ENCODE data around the gene HSPA4L. TPM values are rescaled to one million over a fixed set of nuclear protein-coding genes. Genes with fewer than 3 reads are reported as not detected.
A peak's percentile ranks its signal among the peaks of the same experiment; 100 is the strongest.

The HSPA4L gene
- polyA plus RNA-seq (2013, experiment 1 of 2) = 2.4 TPM
- 2.9 TPM for polyA plus RNA-seq (2013, experiment 2 of 2)

- Histone ChIP-seq H3K9ac (ENCODE audit: low read depth, low read length) (peak within 1 kb of the TSS; percentile 83), H3K9me3 (ENCODE audit: insufficient read depth, low read depth, low read length) (no peaks in the 10 kb centered on the region), H3K4me3 (ENCODE audit: low read length) (peak within 1 kb of the TSS; percentile 68), H3K27ac (ENCODE audit: low read depth, low read length) (no peak within 1 kb of the TSS; the same call in 1 of the 2 replicates), H3K27me3 (ENCODE audit: insufficient read depth, low read length) (peaks cover 50% of the 10 kb centered on the region), H3K36me3 (ENCODE audit: insufficient read depth, low read length) (no peaks in the 10 kb centered on the region), H3K4me1 (ENCODE audit: insufficient read depth, low read length) (no peaks in the 10 kb centered on the region; the same call in 1 of the 2 replicates)
- under 1% methylated on average over 63 of the region's 63 CpGs for WGBS
Measured at GRCh38 chr4:127782275-127783025, at the start of gene HSPA4L. TSS of gene HSPA4L (plus strand) at chr4:127782322. CDS start at chr4:127782551, 229 bp downstream.

GRCh38 chr4:127732623-127733328 is 49.3 kb upstream of the HSPA4L start:
- H3K36me3 ChIP-seq (ENCODE audit: insufficient read depth, low read length) = no peaks in the 10 kb centered on the region
- no peak overlapping the region for H3K27ac ChIP-seq (ENCODE audit: low read depth, low read length)
- no peak overlapping the region for H3K4me3 ChIP-seq (ENCODE audit: low read length)
- H3K27me3 ChIP-seq (ENCODE audit: insufficient read depth, low read length) = no peaks in the 10 kb centered on the region
- no peaks in the 10 kb centered on the region for H3K4me1 ChIP-seq (ENCODE audit: insufficient read depth, low read length)
- H3K9ac ChIP-seq (ENCODE audit: low read depth, low read length) = no peak overlapping the region
- no peaks in the 10 kb centered on the region for H3K9me3 ChIP-seq (ENCODE audit: insufficient read depth, low read depth, low read length)
- 32% methylated on average over 5 of the region's 8 CpGs for WGBS

GRCh38 chr4:127734976-127735375 is 47.1 kb upstream of the HSPA4L start:
- H3K27ac ChIP-seq (ENCODE audit: low read depth, low read length) = no peak overlapping the region
- H3K4me3 ChIP-seq (ENCODE audit: low read length) = no peak overlapping the region
- no peaks in the 10 kb centered on the region for H3K27me3 ChIP-seq (ENCODE audit: insufficient read depth, low read length)
- no peak overlapping the region for H3K9ac ChIP-seq (ENCODE audit: low read depth, low read length)
- no peaks in the 10 kb centered on the region for H3K9me3 ChIP-seq (ENCODE audit: insufficient read depth, low read depth, low read length)
- no peaks in the 10 kb centered on the region for H3K36me3 ChIP-seq (ENCODE audit: insufficient read depth, low read length)
- H3K4me1 ChIP-seq (ENCODE audit: insufficient read depth, low read length) = no peaks in the 10 kb centered on the region
- WGBS = 92% methylated on average over 2 of the region's 2 CpGs

GRCh38 chr4:127737295-127737694 is 44.8 kb upstream of the HSPA4L start:
- no peak overlapping the region for H3K27ac ChIP-seq (ENCODE audit: low read depth, low read length)
- no peaks in the 10 kb centered on the region for H3K9me3 ChIP-seq (ENCODE audit: insufficient read depth, low read depth, low read length)
- no peaks in the 10 kb centered on the region for H3K36me3 ChIP-seq (ENCODE audit: insufficient read depth, low read length)
- H3K4me3 ChIP-seq (ENCODE audit: low read length) = no peak overlapping the region
- WGBS = 89% methylated on average over 4 of the region's 4 CpGs
- no peak overlapping the region for H3K9ac ChIP-seq (ENCODE audit: low read depth, low read length)
- H3K27me3 ChIP-seq (ENCODE audit: insufficient read depth, low read length) = no peaks in the 10 kb centered on the region
- no peaks in the 10 kb centered on the region for H3K4me1 ChIP-seq (ENCODE audit: insufficient read depth, low read length)

GRCh38 chr4:127741247-127741646 is 40.9 kb upstream of the HSPA4L start:
- H3K4me1 ChIP-seq (ENCODE audit: insufficient read depth, low read length) = no peaks in the 10 kb centered on the region
- H3K9me3 ChIP-seq (ENCODE audit: insufficient read depth, low read depth, low read length) = no peaks in the 10 kb centered on the region
- H3K4me3 ChIP-seq (ENCODE audit: low read length) = no peak overlapping the region
- 100% methylated on average over 1 of the region's 1 CpG for WGBS
- H3K9ac ChIP-seq (ENCODE audit: low read depth, low read length) = no peak overlapping the region
- no peaks in the 10 kb centered on the region for H3K27me3 ChIP-seq (ENCODE audit: insufficient read depth, low read length)
- no peak overlapping the region for H3K27ac ChIP-seq (ENCODE audit: low read depth, low read length)
- no peaks in the 10 kb centered on the region for H3K36me3 ChIP-seq (ENCODE audit: insufficient read depth, low read length)

- H3K9me3 ChIP-seq (ENCODE audit: insufficient read depth, low read depth, low read length) = peaks cover 18% of the 10 kb centered on the region; the same call in 1 of the 2 replicates
- 95% methylated on average over 4 of the region's 4 CpGs for WGBS
- H3K9ac ChIP-seq (ENCODE audit: low read depth, low read length) = no peak overlapping the region
- no peak overlapping the region for H3K4me3 ChIP-seq (ENCODE audit: low read length)
- no peaks in the 10 kb centered on the region for H3K27me3 ChIP-seq (ENCODE audit: insufficient read depth, low read length)
- no peaks in the 10 kb centered on the region for H3K36me3 ChIP-seq (ENCODE audit: insufficient read depth, low read length)
- no peaks in the 10 kb centered on the region for H3K4me1 ChIP-seq (ENCODE audit: insufficient read depth, low read length)
- H3K27ac ChIP-seq (ENCODE audit: low read depth, low read length) = no peak overlapping the region
Measured at GRCh38 chr4:127747883-127748282, 34.2 kb upstream of the HSPA4L start.

GRCh38 chr4:127748957-127749356 is 33.2 kb upstream of the HSPA4L start:
- H3K4me1 ChIP-seq (ENCODE audit: insufficient read depth, low read length) = no peaks in the 10 kb centered on the region
- H3K9me3 ChIP-seq (ENCODE audit: insufficient read depth, low read depth, low read length) = peaks cover 18% of the 10 kb centered on the region; the same call in 1 of the 2 replicates
- no peak overlapping the region for H3K27ac ChIP-seq (ENCODE audit: low read depth, low read length)
- WGBS = 100% methylated on average over 2 of the region's 2 CpGs
- H3K9ac ChIP-seq (ENCODE audit: low read depth, low read length) = no peak overlapping the region
- H3K27me3 ChIP-seq (ENCODE audit: insufficient read depth, low read length) = no peaks in the 10 kb centered on the region
- H3K36me3 ChIP-seq (ENCODE audit: insufficient read depth, low read length) = no peaks in the 10 kb centered on the region
- H3K4me3 ChIP-seq (ENCODE audit: low read length) = no peak overlapping the region

GRCh38 chr4:127756906-127757305 is 25.2 kb upstream of the HSPA4L start:
- H3K9me3 ChIP-seq (ENCODE audit: insufficient read depth, low read depth, low read length) = no peaks in the 10 kb centered on the region
- H3K4me1 ChIP-seq (ENCODE audit: insufficient read depth, low read length) = no peaks in the 10 kb centered on the region
- no peaks in the 10 kb centered on the region for H3K36me3 ChIP-seq (ENCODE audit: insufficient read depth, low read length)
- H3K27me3 ChIP-seq (ENCODE audit: insufficient read depth, low read length) = no peaks in the 10 kb centered on the region
- H3K9ac ChIP-seq (ENCODE audit: low read depth, low read length) = no peak overlapping the region
- WGBS = 100% methylated on average over 1 of the region's 2 CpGs
- no peak overlapping the region for H3K27ac ChIP-seq (ENCODE audit: low read depth, low read length)
- no peak overlapping the region for H3K4me3 ChIP-seq (ENCODE audit: low read length)

GRCh38 chr4:127759228-127759820 is 22.8 kb upstream of the HSPA4L start:
- no peaks in the 10 kb centered on the region for H3K36me3 ChIP-seq (ENCODE audit: insufficient read depth, low read length)
- H3K27me3 ChIP-seq (ENCODE audit: insufficient read depth, low read length) = no peaks in the 10 kb centered on the region

GRCh38 chr4:127759893-127760292 is 22.2 kb upstream of the HSPA4L start:
- Histone ChIP-seq H3K36me3 (ENCODE audit: insufficient read depth, low read length) (no peaks in the 10 kb centered on the region), H3K27ac (ENCODE audit: low read depth, low read length) (no peak overlapping the region), H3K9ac (ENCODE audit: low read depth, low read length) (no peak overlapping the region), H3K27me3 (ENCODE audit: insufficient read depth, low read length) (no peaks in the 10 kb centered on the region), H3K4me1 (ENCODE audit: insufficient read depth, low read length) (no peaks in the 10 kb centered on the region), H3K9me3 (ENCODE audit: insufficient read depth, low read depth, low read length) (no peaks in the 10 kb centered on the region), H3K4me3 (ENCODE audit: low read length) (no peak overlapping the region)
- 92% methylated on average over 2 of the region's 3 CpGs for WGBS

More at GRCh38 chr4:127759228-127759820, 22.8 kb upstream of the HSPA4L start:
- no peaks in the 10 kb centered on the region for H3K9me3 ChIP-seq (ENCODE audit: insufficient read depth, low read depth, low read length)
- no peaks in the 10 kb centered on the region for H3K4me1 ChIP-seq (ENCODE audit: insufficient read depth, low read length)
- no peak overlapping the region for H3K27ac ChIP-seq (ENCODE audit: low read depth, low read length)
- 91% methylated on average over 1 of the region's 2 CpGs for WGBS
- no peak overlapping the region for H3K4me3 ChIP-seq (ENCODE audit: low read length)
- no peak overlapping the region for H3K9ac ChIP-seq (ENCODE audit: low read depth, low read length)
